Parathyroid adenoma (tissue), 2 donors: ENCODE measurements around the gene ALOX15B.
A peak's percentile ranks its signal among the peaks of the same experiment; 100 is the strongest.

Experiments
- H2AFZ ChIP-seq: fragments of 300-600 bp; sonication (generic); one replicate; pipeline ENCODE4 v1.7.0; 2017; ENCODE audit warnings: antibody characterized with exemption, mild to moderate bottlenecking
- H3K27ac ChIP-seq: fragments of 300-600 bp; sonication (generic); one replicate; pipeline ENCODE4 v1.7.0; 2017
- H3K27me3 ChIP-seq: fragments of 300-600 bp; sonication (generic); one replicate; pipeline ENCODE4 v1.7.0; 2017; ENCODE audit warnings: low read length; ENCODE audit not compliant: control insufficient read depth, insufficient read depth
- H3K36me3 ChIP-seq: fragments of 300-600 bp; sonication (generic); one replicate; pipeline ENCODE4 v1.7.0; 2017; ENCODE audit warnings: low read length; ENCODE audit not compliant: control insufficient read depth, insufficient read depth
- H3K4me1 ChIP-seq: fragments of 300-600 bp; sonication (generic); one replicate; pipeline ENCODE4 v1.7.0; 2017; ENCODE audit warnings: control low read depth
- H3K4me2 ChIP-seq: fragments of 300-600 bp; sonication (generic); one replicate; pipeline ENCODE4 v1.7.0; 2017; ENCODE audit warnings: low read length
- H3K4me3 ChIP-seq: fragments of 300-600 bp; sonication (generic); one replicate; pipeline ENCODE4 v1.7.0; 2017; ENCODE audit warnings: low read depth, low read length
- H3K79me2 ChIP-seq: fragments of 300-600 bp; sonication (generic); one replicate; pipeline ENCODE4 v1.7.0; 2017; ENCODE audit warnings: control low read depth
- H3K9ac ChIP-seq: fragments of 300-600 bp; sonication (generic); one replicate; pipeline ENCODE4 v1.7.0; 2017; ENCODE audit warnings: mild to moderate bottlenecking
- H3K9me3 ChIP-seq: fragments of 300-600 bp; sonication (generic); one replicate; pipeline ENCODE4 v1.7.0; 2017; ENCODE audit warnings: low read length; ENCODE audit not compliant: control insufficient read depth
- CTCF ChIP-seq: fragments of 300-600 bp; sonication (generic); IDR thresholded peaks from one replicate; pipeline ENCODE4 v1.7.0; 2017; ENCODE audit warnings: antibody characterized with exemption, mild to moderate bottlenecking
- donor health status: primary hyperparathyroidism.

The ALOX15B gene

GRCh38 chr17:8038954-8039610 is at the start of gene ALOX15B:
TSS of gene ALOX15B (plus strand) at chr17:8039059. CDS start at chr17:8039156, 97 bp downstream.
- Histone ChIP-seq H3K36me3 (no peaks in the 10 kb centered on the region), H3K27ac (no peak within 1 kb of the TSS), H3K9ac (no peak within 1 kb of the TSS), H3K4me1 (no peaks in the 10 kb centered on the region), H3K9me3 (no peaks in the 10 kb centered on the region), H3K27me3 (peaks cover 3% of the 10 kb centered on the region), H3K79me2 (no peaks in the 10 kb centered on the region), H3K4me3 (no peak within 1 kb of the TSS), H3K4me2 (no peak within 1 kb of the TSS), H2AFZ (peak within 1 kb of the TSS; percentile 11)
- TF ChIP-seq CTCF, result no peak

GRCh38 chr17:7989781-7990655 is 48.8 kb upstream of the ALOX15B start:
- Histone ChIP-seq H3K4me3 (peak overlapping the region; percentile 60), H3K4me2 (peak overlapping the region; percentile 94), H3K36me3 (no peaks in the 10 kb centered on the region), H3K27me3 (no peaks in the 10 kb centered on the region), H3K9me3 (no peaks in the 10 kb centered on the region), H3K4me1 (no peaks in the 10 kb centered on the region), H3K9ac (no peak overlapping the region), H2AFZ (peak overlapping the region; percentile 92), H3K27ac (peak overlapping the region; percentile 16), H3K79me2 (no peaks in the 10 kb centered on the region)
- TF ChIP-seq CTCF, result peak; percentile 93

- H3K4me1 ChIP-seq, result peaks cover 3% of the 10 kb centered on the region
- H3K9me3 ChIP-seq, result no peaks in the 10 kb centered on the region
- no peaks in the 10 kb centered on the region for H3K79me2 ChIP-seq
- no peak overlapping the region for H3K4me3 ChIP-seq
- no peak overlapping the region for H2AFZ ChIP-seq
- H3K4me2 ChIP-seq, result no peak overlapping the region
- no peak overlapping the region for H3K27ac ChIP-seq
- no peak for TF ChIP-seq CTCF
- no peaks in the 10 kb centered on the region for H3K36me3 ChIP-seq
- no peaks in the 10 kb centered on the region for H3K27me3 ChIP-seq
- H3K9ac ChIP-seq, result no peak overlapping the region
Measured at GRCh38 chr17:7992516-7992915, 46.3 kb upstream of the ALOX15B start.

- H3K4me3 ChIP-seq, result no peak overlapping the region
- H3K27me3 ChIP-seq, result no peaks in the 10 kb centered on the region
- no peaks in the 10 kb centered on the region for H3K36me3 ChIP-seq
- no peak overlapping the region for H2AFZ ChIP-seq
- no peaks in the 10 kb centered on the region for H3K79me2 ChIP-seq
- H3K9me3 ChIP-seq, result no peaks in the 10 kb centered on the region
- peaks cover 4% of the 10 kb centered on the region for H3K4me1 ChIP-seq
- no peak for TF ChIP-seq CTCF
- H3K4me2 ChIP-seq, result no peak overlapping the region
- no peak overlapping the region for H3K27ac ChIP-seq
- H3K9ac ChIP-seq, result no peak overlapping the region
Measured at GRCh38 chr17:7992924-7993323, 45.9 kb upstream of the ALOX15B start.
